DOHH2 (cell line): ENCODE data around the gene GPD2.

ENCODE experiments used
- CTCF ChIP-seq: fragments of 200-600 bp; sonication (generic); IDR thresholded peaks from one replicate; pipeline ENCODE4 v1.5.1; 2014; ENCODE audit warnings: antibody characterized with exemption, mild to moderate bottlenecking, low read depth, low read length; ENCODE audit not compliant: poor library complexity, severe bottlenecking
- EZH2phosphoT487 ChIP-seq: fragments of 200-600 bp; sonication (generic); IDR thresholded peaks from 2 replicates; pipeline ENCODE4 v1.6.1; 2017; ENCODE audit warnings: borderline replicate concordance, mild to moderate bottlenecking, antibody characterized with exemption, low read length, moderate library complexity, mixed read lengths

DNA sequence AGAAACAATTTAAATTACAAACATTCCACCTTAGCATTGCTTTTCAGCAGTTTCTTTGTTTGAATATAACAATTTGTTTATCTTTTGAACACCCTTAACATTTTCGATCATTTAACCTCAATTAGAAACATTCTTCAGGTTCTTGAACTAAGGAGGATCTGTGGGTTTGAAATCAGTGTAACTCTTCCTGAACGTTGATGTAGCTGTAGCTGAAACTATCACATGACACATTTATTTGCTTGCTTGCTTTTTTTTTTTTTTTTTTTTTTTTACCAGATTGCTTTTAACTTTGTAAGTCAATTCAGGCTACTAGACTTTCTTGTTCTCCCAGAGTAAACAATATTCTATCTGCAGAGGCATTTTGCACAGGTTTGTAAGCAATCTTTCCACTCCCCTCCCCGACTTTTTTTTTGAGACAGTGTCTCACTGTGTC, 47.6 kb downstream of the GPD2 start:
- TF ChIP-seq CTCF (no peak), EZH2phosphoT487 (no peak)
